Progenitor cell of endocrine pancreas (in vitro differentiated cells): ENCODE measurements around the gene ECHDC1. TPM values are rescaled to one million over a fixed set of nuclear protein-coding genes. Genes with fewer than 3 reads are reported as not detected.
A peak's percentile ranks its signal among the peaks of the same experiment; 100 is the strongest.

ENCODE experiments used
- DNase-seq: peaks from one replicate; pipeline ENCODE4 v3.0.0; 2021; ENCODE audit warnings: low spot score; ENCODE audit not compliant: unreplicated experiment
- H3K27ac Mint-ChIP-seq: 2 replicates; pipeline ENCODE4 v1.8.0; 2021; ENCODE audit warnings: mild to moderate bottlenecking, moderate library complexity, mixed read lengths
- H3K27me3 Mint-ChIP-seq: 2 replicates; pipeline ENCODE4 v1.8.0; 2021; ENCODE audit warnings: mixed read lengths
- H3K36me3 Mint-ChIP-seq: 2 replicates; pipeline ENCODE4 v1.8.0; 2022; ENCODE audit warnings: mixed read lengths; ENCODE audit not compliant: insufficient read depth
- H3K4me1 Mint-ChIP-seq: 2 replicates; pipeline ENCODE4 v1.8.0; 2021; ENCODE audit warnings: low read depth, mixed read lengths
- H3K4me3 Mint-ChIP-seq: 2 replicates; pipeline ENCODE4 v1.8.0; 2021; ENCODE audit warnings: low read depth, mild to moderate bottlenecking, moderate library complexity, mixed read lengths
- H3K9me3 Mint-ChIP-seq: 2 replicates; pipeline ENCODE4 v1.8.0; 2021; ENCODE audit warnings: low read depth, mixed read lengths
- CTCF ChIP-seq: fragments of 200-600 bp; sonication (generic); IDR thresholded peaks from one replicate; pipeline ENCODE4 v1.5.0; 2021; ENCODE audit warnings: antibody characterized with exemption, mild to moderate bottlenecking; ENCODE audit not compliant: unreplicated experiment
- total RNA-seq: library from RNA; stranded (reverse); gene quantifications from 2 replicates; pipeline ENCODE4 v1.2.1, GENCODE V29; 2021

ECHDC1 gene
- total RNA-seq, 1 donor from 2014 or later: 60.3 TPM

DNA sequence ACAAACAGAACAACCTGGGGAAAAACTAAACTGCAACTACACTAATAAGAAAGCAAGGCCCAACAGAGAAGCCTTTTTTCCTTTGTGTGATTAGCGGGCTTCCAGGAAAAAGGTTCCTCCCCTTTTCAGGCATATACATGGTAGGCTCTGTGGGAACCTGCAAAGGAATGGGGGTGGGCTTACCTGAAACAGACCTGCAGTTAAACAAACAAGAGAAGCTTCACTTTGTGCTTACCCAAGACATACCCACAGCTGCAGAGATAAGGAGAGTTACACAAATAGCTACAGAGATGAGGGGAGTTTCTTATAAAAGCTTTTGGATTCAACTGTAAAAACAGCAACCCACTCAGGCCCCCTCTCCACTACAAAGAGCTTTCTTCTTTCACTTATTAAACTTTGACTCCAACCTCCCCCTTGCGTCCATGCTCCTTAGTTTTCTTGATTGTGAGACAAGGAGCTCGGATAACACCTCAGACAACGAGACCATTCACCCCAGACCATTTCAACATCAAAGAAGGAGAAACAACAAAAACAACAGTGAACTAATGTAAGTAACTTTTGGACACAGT lies 45.8 kb downstream of the ECHDC1 start:
- H3K4me1 Mint-ChIP-seq: peaks cover 8% of the 10 kb centered on the region
- H3K4me3 Mint-ChIP-seq: no peak overlapping the region

GRCh38 chr6:127291495-127291894 lies 51.9 kb downstream of the ECHDC1 start:
- DNase-seq: no peak
- peaks cover 11% of the 10 kb centered on the region for H3K4me1 Mint-ChIP-seq
- no peaks in the 10 kb centered on the region for H3K9me3 Mint-ChIP-seq
- no peaks in the 10 kb centered on the region for H3K27me3 Mint-ChIP-seq
- no peak overlapping the region for H3K4me3 Mint-ChIP-seq
- no peak overlapping the region for H3K27ac Mint-ChIP-seq
- peaks cover 15% of the 10 kb centered on the region for H3K36me3 Mint-ChIP-seq
- no peak for TF ChIP-seq CTCF

More for the DNA sequence above, 45.8 kb downstream of the ECHDC1 start:
- peak overlapping the region; percentile 89 for H3K27ac Mint-ChIP-seq
- no peak for DNase-seq
- peaks cover 10% of the 10 kb centered on the region for H3K36me3 Mint-ChIP-seq
- TF ChIP-seq CTCF: no peak
- H3K27me3 Mint-ChIP-seq: no peaks in the 10 kb centered on the region
- H3K9me3 Mint-ChIP-seq: peaks cover 3% of the 10 kb centered on the region

DNA sequence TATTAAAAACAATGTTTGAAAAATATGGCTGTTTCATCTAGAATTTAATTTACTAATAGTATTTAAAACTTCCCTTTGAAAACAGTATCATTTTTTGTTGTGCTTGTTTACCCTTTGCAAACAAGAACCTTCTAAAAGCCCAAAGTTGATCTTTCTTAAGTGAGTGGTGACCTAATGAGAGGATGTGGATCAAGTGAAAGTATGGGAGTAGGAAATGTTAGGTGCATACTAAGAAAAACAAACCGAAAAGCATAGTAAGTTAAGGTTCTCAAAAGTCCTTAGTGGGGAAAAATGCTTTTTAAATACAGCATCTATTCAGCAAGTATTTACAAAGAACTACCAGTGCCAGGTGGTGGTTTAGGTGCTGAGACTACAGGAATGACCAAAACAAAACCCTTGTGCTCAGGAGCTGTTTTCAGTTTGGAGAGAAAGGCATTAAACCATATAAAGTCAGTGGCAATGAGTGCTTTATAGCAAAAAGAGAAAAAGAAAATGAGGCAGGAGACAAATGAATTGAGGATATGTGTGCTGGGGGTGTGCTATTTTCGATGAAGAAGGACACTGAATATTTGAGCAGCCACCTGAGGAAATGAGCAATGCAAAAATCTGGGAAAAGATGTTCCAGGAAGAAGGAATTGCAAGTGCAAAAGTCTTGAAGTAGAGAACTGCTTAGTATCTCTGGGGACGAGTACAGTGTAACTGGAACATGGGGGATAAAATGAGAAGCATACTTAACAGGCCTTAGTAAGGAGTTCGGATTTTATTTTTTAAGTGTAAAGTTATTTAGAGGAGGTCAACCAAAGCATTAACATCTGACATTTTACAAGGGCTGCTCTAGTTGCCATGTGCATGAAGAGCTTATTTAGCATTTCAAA lies 52.8 kb downstream of the ECHDC1 start:
- H3K4me3 Mint-ChIP-seq: no peak overlapping the region
- H3K9me3 Mint-ChIP-seq: no peaks in the 10 kb centered on the region
- H3K4me1 Mint-ChIP-seq: peaks cover 11% of the 10 kb centered on the region
- TF ChIP-seq CTCF: no peak
- no peak for DNase-seq
- H3K27me3 Mint-ChIP-seq: no peaks in the 10 kb centered on the region
- peaks cover 20% of the 10 kb centered on the region for H3K36me3 Mint-ChIP-seq
- no peak overlapping the region for H3K27ac Mint-ChIP-seq

DNA sequence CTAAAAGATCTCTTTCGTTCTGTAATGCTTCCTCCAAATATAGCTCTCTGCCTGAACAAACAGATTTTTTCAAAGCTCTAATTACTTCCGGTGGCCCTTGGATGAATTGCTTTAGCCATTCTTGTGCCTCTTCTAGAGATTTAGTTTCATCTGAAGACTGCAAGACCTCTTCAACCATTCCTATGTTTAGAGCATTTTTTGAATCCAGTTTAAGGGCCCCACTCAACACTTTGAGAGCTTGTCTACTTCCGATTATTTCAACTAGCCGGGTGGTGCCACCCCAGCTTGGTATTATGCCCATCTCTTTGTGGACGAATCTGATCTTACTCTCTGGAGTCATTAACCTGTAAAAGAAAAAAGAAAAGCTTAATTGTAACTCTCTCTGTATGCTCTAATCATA lies 53.5 kb downstream of the ECHDC1 start:
- Mint-ChIP-seq H3K36me3 (peaks cover 20% of the 10 kb centered on the region), H3K27ac (peak overlapping the region; percentile 67), H3K27me3 (no peaks in the 10 kb centered on the region), H3K9me3 (no peaks in the 10 kb centered on the region), H3K4me1 (peaks cover 11% of the 10 kb centered on the region), H3K4me3 (no peak overlapping the region)
- DNase-seq: no peak
- no peak for TF ChIP-seq CTCF

DNA sequence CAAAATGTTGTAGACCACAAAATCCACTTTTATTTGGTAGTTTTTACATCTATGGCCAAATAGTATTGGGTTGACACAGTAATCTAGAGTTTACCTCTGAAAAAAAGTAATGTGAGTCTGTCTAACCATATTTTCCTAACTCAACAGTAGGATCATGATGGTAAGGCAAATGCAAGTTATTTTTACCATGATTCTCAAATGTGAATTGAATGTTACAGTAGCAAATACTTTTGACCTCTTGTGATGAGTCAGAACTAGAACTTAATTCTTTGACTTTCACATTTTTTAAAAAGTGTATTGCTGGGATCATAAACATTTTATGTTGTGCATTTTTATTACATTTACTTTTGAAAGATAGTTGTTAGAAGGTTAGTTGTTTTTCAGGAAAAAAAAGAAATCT lies 54.7 kb downstream of the ECHDC1 start:
- H3K9me3 Mint-ChIP-seq: no peaks in the 10 kb centered on the region
- peaks cover 23% of the 10 kb centered on the region for H3K36me3 Mint-ChIP-seq
- TF ChIP-seq CTCF: no peak
- H3K4me1 Mint-ChIP-seq: peaks cover 11% of the 10 kb centered on the region
- no peak overlapping the region for H3K4me3 Mint-ChIP-seq
- DNase-seq: no peak
- no peaks in the 10 kb centered on the region for H3K27me3 Mint-ChIP-seq
- H3K27ac Mint-ChIP-seq: no peak overlapping the region
